Immature natural killer cell (primary cell): ENCODE measurements around the gene SLC18A2. TPM values are rescaled to one million over a fixed set of nuclear protein-coding genes. Genes with fewer than 3 reads are reported as not detected.

Source experiments
- DNase-seq, 3 donors: peaks; one replicate each; pipeline ENCODE4 v3.0.0; 2022; ENCODE audit warnings: mixed read lengths in 1 of 3
- H3K27ac Mint-ChIP-seq, 6 donors: one replicate each; pipeline ENCODE4 v1.8.0; 2020; ENCODE audit warnings: mixed read lengths in 6 of 6, mild to moderate bottlenecking in 5 of 6, inconsistent platforms in 4 of 6, moderate library complexity in 3 of 6
- H3K27me3 Mint-ChIP-seq, 3 donors: one replicate each; pipeline ENCODE4 v1.8.0; 2020 to 2021; ENCODE audit warnings: low read depth in 3 of 3, mild to moderate bottlenecking in 3 of 3, mixed read lengths in 3 of 3, moderate library complexity in 3 of 3, inconsistent platforms in 1 of 3
- H3K36me3 Mint-ChIP-seq, 3 donors: one replicate each; pipeline ENCODE4 v1.8.0; 2020; ENCODE audit warnings: mixed read lengths in 3 of 3, inconsistent platforms in 2 of 3, mild to moderate bottlenecking in 2 of 3
- H3K4me1 Mint-ChIP-seq, 2 donors: one replicate each; pipeline ENCODE4 v1.8.0; 2020; ENCODE audit warnings: inconsistent platforms in 2 of 2, mild to moderate bottlenecking in 2 of 2, mixed read lengths in 2 of 2, moderate library complexity in 1 of 2
- H3K4me3 Mint-ChIP-seq, 5 donors: one replicate each; pipeline ENCODE4 v1.8.0; 2020; ENCODE audit warnings: mild to moderate bottlenecking in 5 of 5, mixed read lengths in 5 of 5, inconsistent platforms in 3 of 5, moderate library complexity in 3 of 5
- H3K9me3 Mint-ChIP-seq, 6 donors: one replicate each; pipeline ENCODE4 v1.8.0; 2020; ENCODE audit warnings: mild to moderate bottlenecking in 6 of 6, mixed read lengths in 6 of 6, inconsistent platforms in 4 of 6, moderate library complexity in 3 of 6
- polyA plus RNA-seq, 3 donors: library from polyadenylated mRNA; unstranded; fragments of 300-500 nt; fragmentation: Illumina TruSeq; gene quantifications; one replicate each; pipeline ENCODE4 v1.2.3, GENCODE V29; 2021

SLC18A2 gene
- polyA plus RNA-seq: under 1 TPM in 1 of 3 donors, not detected in 2; 0.41 TPM

- Mint-ChIP-seq H3K27ac (no peak within 1 kb of the TSS), H3K4me3 (peak within 1 kb of the TSS in 3 of 5 donors; percentile 15 to 62 (median 53)), H3K27me3 (peaks cover 5 to 13% (median 13%) of the 10 kb centered on the region in 3 donors), H3K9me3 (peaks cover 0 to 2% (median 0%) of the 10 kb centered on the region in 6 donors), H3K4me1 (peaks cover 2 to 5% of the 10 kb centered on the region in 2 donors), H3K36me3 (peaks cover 0 to 3% (median 0%) of the 10 kb centered on the region in 3 donors)
- DNase-seq: no peak
Measured at GRCh38 chr10:117240621-117241529, at the start of gene SLC18A2. SLC18A2 (plus strand) TSS chr10:117241114; CDS start chr10:117241694, 580 bp downstream.

- H3K4me3 Mint-ChIP-seq: no peak within 1 kb of the TSS
- no peaks in the 10 kb centered on the region for H3K9me3 Mint-ChIP-seq
- no peaks in the 10 kb centered on the region for H3K4me1 Mint-ChIP-seq
- no peaks in the 10 kb centered on the region for H3K36me3 Mint-ChIP-seq
- peaks cover 0 to 4% (median 3%) of the 10 kb centered on the region in 3 donors for H3K27me3 Mint-ChIP-seq
- DNase-seq: no peak
- no peak within 1 kb of the TSS for H3K27ac Mint-ChIP-seq
Measured at GRCh38 chr10:117197189-117197588, 43.7 kb upstream of the SLC18A2 start, which contains the start of gene KCNK18. KCNK18 (plus strand) TSS chr10:117197489; CDS start chr10:117197489, 0 bp downstream.

GRCh38 chr10:117198088-117198487 is 42.8 kb upstream of the SLC18A2 start:
- peaks cover 0 to 4% (median 3%) of the 10 kb centered on the region in 3 donors for H3K27me3 Mint-ChIP-seq
- H3K9me3 Mint-ChIP-seq: no peaks in the 10 kb centered on the region
- no peak for DNase-seq
- no peak overlapping the region for H3K4me3 Mint-ChIP-seq
- H3K36me3 Mint-ChIP-seq: no peaks in the 10 kb centered on the region
- no peak overlapping the region for H3K27ac Mint-ChIP-seq
- no peaks in the 10 kb centered on the region for H3K4me1 Mint-ChIP-seq

- Mint-ChIP-seq H3K4me1 (no peaks in the 10 kb centered on the region), H3K36me3 (no peaks in the 10 kb centered on the region), H3K9me3 (no peaks in the 10 kb centered on the region), H3K27ac (no peak overlapping the region), H3K27me3 (peaks cover 0 to 3% (median 0%) of the 10 kb centered on the region in 3 donors), H3K4me3 (no peak overlapping the region)
- no peak for DNase-seq
Measured at GRCh38 chr10:117201826-117202225, 39.1 kb upstream of the SLC18A2 start.

GRCh38 chr10:117204316-117204715 is 36.6 kb upstream of the SLC18A2 start:
- H3K4me1 Mint-ChIP-seq: no peaks in the 10 kb centered on the region
- H3K27ac Mint-ChIP-seq: no peak overlapping the region

GRCh38 chr10:117212176-117212575 is 28.7 kb upstream of the SLC18A2 start:
- H3K4me1 Mint-ChIP-seq: peaks cover 2 to 6% of the 10 kb centered on the region in 2 donors
- no peak overlapping the region for H3K4me3 Mint-ChIP-seq
- DNase-seq: no peak
- H3K36me3 Mint-ChIP-seq: peaks cover 0 to 3% (median 0%) of the 10 kb centered on the region in 3 donors
- no peak overlapping the region for H3K27ac Mint-ChIP-seq
- peaks cover 0 to 14% (median 6%) of the 10 kb centered on the region in 6 donors for H3K9me3 Mint-ChIP-seq
- H3K27me3 Mint-ChIP-seq: peaks cover 3 to 25% (median 15%) of the 10 kb centered on the region in 3 donors

More at GRCh38 chr10:117204316-117204715, 36.6 kb upstream of the SLC18A2 start:
- Mint-ChIP-seq H3K9me3 (no peaks in the 10 kb centered on the region), H3K4me3 (no peak overlapping the region), H3K27me3 (peaks cover 0 to 12% (median under 1%) of the 10 kb centered on the region in 3 donors), H3K36me3 (no peaks in the 10 kb centered on the region)
- DNase-seq: no peak

GRCh38 chr10:117214401-117214800 is 26.5 kb upstream of the SLC18A2 start:
- Mint-ChIP-seq H3K27me3 (peaks cover 3 to 19% (median 19%) of the 10 kb centered on the region in 3 donors), H3K27ac (no peak overlapping the region), H3K9me3 (peaks cover 0 to 14% (median 6%) of the 10 kb centered on the region in 6 donors), H3K4me1 (peaks cover 10 to 11% of the 10 kb centered on the region in 2 donors), H3K4me3 (no peak overlapping the region), H3K36me3 (peaks cover 0 to 3% (median 0%) of the 10 kb centered on the region in 3 donors)
- DNase-seq: no peak

GRCh38 chr10:117215079-117215478 is 25.8 kb upstream of the SLC18A2 start:
- no peak for DNase-seq
- Mint-ChIP-seq H3K4me3 (peak overlapping the region in 3 of 5 donors; percentile 4 to 29 (median 8)), H3K9me3 (peaks cover 0 to 14% (median 6%) of the 10 kb centered on the region in 6 donors), H3K4me1 (peaks cover 10 to 11% of the 10 kb centered on the region in 2 donors), H3K36me3 (peaks cover 0 to 3% (median 0%) of the 10 kb centered on the region in 3 donors), H3K27ac (no peak overlapping the region), H3K27me3 (peaks cover 2 to 17% (median 15%) of the 10 kb centered on the region in 3 donors)

GRCh38 chr10:117216028-117216427 is 24.9 kb upstream of the SLC18A2 start:
- peaks cover 10 to 11% of the 10 kb centered on the region in 2 donors for H3K4me1 Mint-ChIP-seq
- H3K27me3 Mint-ChIP-seq: peaks cover 5 to 18% (median 13%) of the 10 kb centered on the region in 3 donors
- H3K4me3 Mint-ChIP-seq: peak overlapping the region; percentile 25 to 59 (median 45)
- H3K27ac Mint-ChIP-seq: no peak overlapping the region
- H3K36me3 Mint-ChIP-seq: peaks cover 0 to 3% (median 0%) of the 10 kb centered on the region in 3 donors
- no peak for DNase-seq
- peaks cover 0 to 14% (median 6%) of the 10 kb centered on the region in 6 donors for H3K9me3 Mint-ChIP-seq

- Mint-ChIP-seq H3K4me1 (peaks cover 10 to 11% of the 10 kb centered on the region in 2 donors), H3K4me3 (peak overlapping the region; percentile 38 to 79 (median 72)), H3K9me3 (peaks cover 0 to 7% (median 4%) of the 10 kb centered on the region in 6 donors), H3K27me3 (peaks cover 5 to 15% (median 13%) of the 10 kb centered on the region in 3 donors), H3K36me3 (peaks cover 0 to 3% (median 0%) of the 10 kb centered on the region in 3 donors), H3K27ac (no peak overlapping the region)
- DNase-seq: peak; percentile 52 to 63 (median 62)
Measured at GRCh38 chr10:117216611-117217195, 24.2 kb upstream of the SLC18A2 start.

GRCh38 chr10:117217196-117217761 is 23.6 kb upstream of the SLC18A2 start:
- Mint-ChIP-seq H3K36me3 (peaks cover 0 to 3% (median 0%) of the 10 kb centered on the region in 3 donors), H3K4me1 (peaks cover 10 to 11% of the 10 kb centered on the region in 2 donors), H3K4me3 (peak overlapping the region; percentile 36 to 79 (median 72)), H3K27me3 (peaks cover 5 to 15% (median 13%) of the 10 kb centered on the region in 3 donors), H3K27ac (no peak overlapping the region), H3K9me3 (peaks cover 0 to 2% (median under 1%) of the 10 kb centered on the region in 6 donors)
- DNase-seq: no peak

- H3K4me3 Mint-ChIP-seq: no peak overlapping the region
- peaks cover 10 to 11% of the 10 kb centered on the region in 2 donors for H3K4me1 Mint-ChIP-seq
- no peaks in the 10 kb centered on the region for H3K36me3 Mint-ChIP-seq
- peaks cover 5 to 15% (median 11%) of the 10 kb centered on the region in 3 donors for H3K27me3 Mint-ChIP-seq
- DNase-seq: no peak
- H3K9me3 Mint-ChIP-seq: no peaks in the 10 kb centered on the region
- H3K27ac Mint-ChIP-seq: no peak overlapping the region
Measured at GRCh38 chr10:117218654-117219053, 22.3 kb upstream of the SLC18A2 start.

GRCh38 chr10:117221156-117221711 is 19.7 kb upstream of the SLC18A2 start:
- Mint-ChIP-seq H3K27ac (no peak overlapping the region), H3K4me3 (no peak overlapping the region), H3K36me3 (no peaks in the 10 kb centered on the region), H3K27me3 (peaks cover 4 to 9% (median 5%) of the 10 kb centered on the region in 3 donors), H3K4me1 (peaks cover 9 to 11% of the 10 kb centered on the region in 2 donors), H3K9me3 (no peaks in the 10 kb centered on the region)
- DNase-seq: no peak
